Measurements from ENCODE around the gene ZNF267.
"Not testable (repeated sequence)": the region's sequence is repeated elsewhere in the genome, so short reads cannot be mapped to it uniquely, and the experiment has no call there.

Gene ZNF267

DNA sequence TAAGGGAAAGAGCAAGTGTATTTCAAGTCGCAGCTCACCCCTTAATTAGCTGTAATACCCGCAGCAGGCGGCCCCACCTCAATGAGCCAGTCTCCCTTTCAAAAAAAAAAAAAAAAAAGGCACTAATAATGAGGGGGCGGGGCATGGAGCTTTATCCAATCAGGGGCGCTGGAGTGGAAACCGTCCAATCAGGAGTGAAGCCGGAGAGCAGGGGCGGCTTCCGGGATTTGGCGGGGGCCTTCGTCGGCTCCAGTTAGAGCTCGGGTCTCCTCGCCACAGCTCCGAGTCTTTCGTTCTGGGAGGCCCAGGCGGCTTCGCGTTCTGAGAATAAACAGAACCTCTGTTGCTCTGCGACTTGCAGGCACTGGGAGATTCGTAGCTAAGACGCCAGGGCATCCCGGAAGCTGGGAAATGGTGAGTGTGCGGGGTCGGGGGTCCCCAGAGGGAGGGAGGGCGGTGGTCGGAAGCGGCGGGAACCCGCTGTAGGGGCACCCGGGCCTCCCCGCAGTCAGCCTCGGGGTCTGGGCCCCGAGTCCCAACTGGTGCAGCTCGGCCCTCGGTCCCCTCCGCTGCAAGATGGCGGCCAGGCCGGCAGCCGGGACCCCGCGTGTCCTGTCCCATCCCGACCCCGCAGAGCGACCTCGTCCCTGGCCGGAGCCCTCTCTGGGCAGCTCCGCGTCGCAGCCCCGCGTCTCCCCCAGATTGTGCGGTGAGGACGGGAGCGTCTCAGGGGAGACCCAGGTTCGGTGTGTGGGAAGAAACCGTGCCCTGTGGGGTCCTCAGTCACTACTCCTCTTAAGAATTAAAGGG lies at the start of gene ZNF267:
Gene ZNF267 (plus strand): TSS at position 252 of the 810 bp plus-strand sequence. CDS start 160 bp downstream, at position 412.
- DNase-seq (peak; percentile 91), ATAC-seq (peak; percentile 42)

DNA sequence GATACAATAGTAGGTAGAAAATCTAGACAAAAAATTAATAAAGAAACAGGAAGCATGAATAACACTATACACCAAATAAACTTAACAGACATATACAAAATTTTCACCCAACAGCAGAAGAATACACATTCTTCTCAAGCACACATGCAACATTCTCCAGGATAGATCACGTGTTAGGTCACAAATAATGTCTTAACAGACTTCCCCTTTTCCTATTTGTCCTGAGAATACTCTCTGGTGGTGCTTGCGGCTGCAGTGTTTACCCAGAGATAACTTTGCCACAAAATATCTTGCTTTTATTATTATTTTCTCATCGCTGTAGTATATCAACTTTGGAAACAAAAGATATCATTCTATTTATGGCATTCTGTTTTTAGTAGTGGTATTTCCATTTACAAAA lies 40.6 kb upstream of the ZNF267 start:
- DNase-seq (no peak), ATAC-seq (no peak)

DNA sequence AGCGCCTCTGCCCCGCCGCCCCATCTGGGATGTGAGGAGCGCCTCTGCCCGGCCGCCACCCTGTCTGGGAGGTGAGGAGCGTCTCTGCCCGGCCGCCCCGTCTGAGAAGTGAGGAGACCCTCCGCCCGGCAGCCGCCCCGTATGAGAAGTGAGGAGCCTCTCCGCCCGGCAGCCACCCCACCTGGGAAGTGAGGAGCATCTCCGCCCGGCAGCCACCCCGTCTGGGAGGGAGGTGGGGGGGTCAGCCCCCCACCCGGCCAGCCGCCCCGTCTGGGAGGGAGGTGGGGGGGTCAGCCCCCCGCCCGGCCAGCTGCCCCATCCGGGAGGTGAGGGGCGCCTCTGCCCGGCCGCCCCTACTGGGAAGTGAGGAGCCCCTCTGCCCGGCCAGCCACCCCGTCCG lies 37.2 kb upstream of the ZNF267 start:
- not testable (repeated sequence) for DNase-seq, ATAC-seq

DNA sequence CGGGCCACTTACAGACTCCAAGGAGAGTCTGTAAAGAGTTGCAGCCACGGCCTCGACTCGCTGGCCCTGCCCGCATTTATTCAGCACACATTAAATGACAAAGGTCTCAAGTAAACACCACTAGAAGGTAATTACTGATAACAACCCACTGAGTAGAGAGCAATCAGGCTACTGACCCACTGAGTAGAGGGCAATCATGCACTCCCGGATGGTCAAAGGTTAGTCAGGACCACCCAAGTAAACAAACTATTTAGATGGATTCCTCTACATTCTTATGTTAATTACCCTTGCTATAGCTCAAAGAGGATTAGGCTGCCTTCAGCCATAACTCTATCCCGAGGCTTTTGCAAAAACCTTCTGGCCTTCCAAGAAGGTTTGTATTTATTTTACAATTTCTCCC lies 30.7 kb upstream of the ZNF267 start:
- DNase-seq, result no peak

DNA sequence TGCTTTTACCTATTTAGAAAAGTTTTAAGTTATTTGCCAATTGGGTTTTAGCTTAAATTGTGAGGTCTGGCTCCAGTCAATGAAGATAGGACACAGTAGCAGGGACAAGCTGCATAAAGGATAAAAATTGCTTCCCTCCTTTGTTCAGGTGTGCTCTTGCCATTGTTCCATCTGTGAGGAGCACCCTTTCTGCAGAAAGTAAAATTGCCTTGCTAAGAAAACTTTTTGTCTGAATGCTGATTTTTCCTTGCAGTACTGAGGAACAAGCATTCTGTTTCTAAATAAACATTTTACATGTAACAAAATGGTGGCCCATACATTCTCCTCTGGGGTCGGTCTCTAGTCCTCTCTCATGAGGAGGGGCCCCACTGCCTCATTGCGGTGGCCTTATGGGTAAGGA lies 25.0 kb upstream of the ZNF267 start:
- not testable (repeated sequence) for ATAC-seq

More for the DNA sequence above, 30.7 kb upstream of the ZNF267 start:
- no peak for ATAC-seq

GRCh38 chr16:31853291-31853690 lies 20.3 kb upstream of the ZNF267 start:
- ATAC-seq (no peak), DNase-seq (no peak)

More for the DNA sequence above, 25.0 kb upstream of the ZNF267 start:
- DNase-seq, result not testable (repeated sequence)

DNA sequence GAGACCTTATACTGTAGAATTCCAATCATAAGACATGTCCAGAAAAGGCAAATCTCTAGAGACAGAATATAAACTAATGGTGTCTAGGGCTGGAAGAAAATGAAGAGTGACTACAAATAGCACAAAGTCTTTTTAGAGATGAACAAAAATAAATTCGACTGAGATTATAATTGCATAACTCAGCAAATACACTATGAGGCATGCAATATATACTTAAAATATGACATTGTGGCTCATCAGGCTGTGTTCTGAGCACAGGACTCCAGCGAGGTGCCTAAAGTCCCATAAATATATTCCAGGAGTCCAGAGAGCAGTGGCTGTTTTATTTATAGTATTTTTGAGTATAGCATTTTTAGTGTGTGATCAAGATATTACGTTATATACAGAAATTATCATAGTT lies 13.1 kb upstream of the ZNF267 start:
- no peak for ATAC-seq
- no peak for DNase-seq

- ATAC-seq, result no peak
- DNase-seq, result no peak
Observed at GRCh38 chr16:31861455-31861854, 12.2 kb upstream of the ZNF267 start.

- no peak for ATAC-seq
- DNase-seq, result no peak
Observed at GRCh38 chr16:31862761-31863160, 10.8 kb upstream of the ZNF267 start.

- ATAC-seq (no peak), DNase-seq (no peak)
Observed at GRCh38 chr16:31868164-31868563, 5.4 kb upstream of the ZNF267 start.

DNA sequence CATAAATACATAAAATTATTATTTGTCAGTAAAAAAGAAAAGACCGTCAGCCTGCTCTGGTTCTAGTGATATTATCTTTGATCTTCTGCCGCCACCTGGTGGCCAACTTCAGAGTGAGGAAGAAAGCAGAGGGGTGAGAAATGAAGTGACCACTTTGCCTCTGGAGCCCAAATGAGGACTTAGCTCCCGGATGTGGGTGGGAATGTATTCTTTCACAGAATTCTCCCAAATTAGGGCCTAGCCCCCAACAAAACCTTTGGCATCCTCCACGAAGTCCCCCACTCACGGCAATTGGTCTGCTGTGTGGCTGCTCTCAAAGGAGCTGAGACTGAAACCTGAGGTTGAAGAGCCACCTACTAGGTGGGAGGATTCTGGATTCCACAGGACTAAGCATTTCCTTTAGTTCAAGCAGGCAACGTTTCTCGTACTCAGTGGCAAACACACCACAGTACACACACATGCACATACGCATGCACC lies 4.9 kb upstream of the ZNF267 start:
- DNase-seq (peak; percentile 84), ATAC-seq (peak; percentile 68)

GRCh38 chr16:31869511-31870201 lies 4.0 kb upstream of the ZNF267 start:
- ATAC-seq (peak; percentile 81), DNase-seq (peak; percentile 65)

DNA sequence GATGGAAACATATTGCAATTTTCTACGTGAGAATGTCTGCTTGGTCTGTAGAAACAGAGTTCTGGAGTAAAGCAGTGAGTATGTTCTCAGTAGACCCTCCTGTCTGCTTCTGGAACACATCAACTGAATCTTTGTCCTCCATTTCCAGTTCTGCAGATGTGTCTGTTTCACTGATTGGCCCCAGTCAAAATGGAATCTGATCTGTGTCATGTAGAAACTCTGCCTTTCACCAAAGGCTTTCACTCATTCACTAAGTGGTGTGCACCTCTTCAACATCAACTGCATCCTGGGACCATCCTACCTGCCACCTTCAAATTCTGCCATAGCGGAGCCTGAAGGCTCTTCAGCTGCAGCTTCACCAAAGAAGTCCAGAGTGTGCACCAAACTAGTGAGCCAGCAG lies 2.8 kb upstream of the ZNF267 start:
- no peak for ATAC-seq
- no peak for DNase-seq

DNA sequence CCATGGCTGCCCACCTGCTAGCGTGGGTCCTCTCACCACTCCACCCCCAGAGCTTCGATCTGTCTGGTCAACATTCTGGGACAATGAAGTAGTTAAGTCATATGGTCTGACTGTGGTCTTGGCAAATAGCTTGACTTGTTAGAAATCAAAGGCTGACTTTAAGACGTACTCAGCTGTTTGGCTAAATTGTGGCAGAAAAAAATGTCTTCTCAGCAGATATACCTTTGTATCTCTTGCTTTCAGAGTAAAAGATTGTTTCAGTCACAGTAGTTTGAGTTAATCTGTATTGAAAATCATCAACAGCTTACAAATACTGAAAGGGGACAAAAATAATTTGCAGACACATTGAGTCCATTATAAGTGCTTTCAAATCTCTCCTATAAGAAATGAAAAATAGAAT lies 2.1 kb upstream of the ZNF267 start:
- ATAC-seq (no peak), DNase-seq (no peak)

- ATAC-seq, result no peak
- DNase-seq, result no peak
Observed at GRCh38 chr16:31872201-31872600, 1.4 kb upstream of the ZNF267 start.

DNA sequence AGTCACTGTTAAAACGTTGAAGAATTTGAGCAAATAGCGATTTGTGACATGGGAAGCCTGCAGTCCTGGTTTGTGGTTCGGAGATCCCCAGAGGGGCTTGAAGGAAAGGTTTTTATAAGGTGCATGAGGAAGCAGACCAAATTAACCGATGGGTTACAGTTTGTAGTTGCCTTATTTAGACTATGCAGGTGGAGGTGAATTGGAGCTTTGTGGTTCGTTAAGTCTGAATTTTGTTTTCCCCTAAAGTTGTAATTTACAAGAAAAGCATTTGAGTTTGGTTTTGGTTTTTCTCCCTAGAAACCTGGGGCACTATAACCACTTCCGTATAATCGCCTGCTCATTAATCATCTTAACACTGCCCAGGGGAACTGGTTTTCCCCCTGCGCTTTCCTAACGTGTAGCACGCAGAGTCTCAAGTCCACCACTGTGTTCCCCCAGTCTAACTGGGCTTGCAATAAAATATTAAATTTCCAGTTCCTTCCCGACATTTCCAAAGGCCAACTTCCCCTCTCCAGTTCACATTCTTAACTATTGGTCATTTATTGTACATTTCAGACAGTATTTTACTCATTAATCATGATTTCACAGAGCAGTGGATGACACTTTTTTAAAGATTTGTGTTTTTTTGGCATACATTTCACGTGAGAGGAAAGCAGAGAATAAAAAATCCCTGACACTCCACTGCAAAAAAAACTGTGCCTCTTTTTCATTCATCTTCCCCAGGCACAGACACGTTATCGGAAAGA lies 932 bp downstream of the ZNF267 start:
- DNase-seq, result peak; percentile 59

GRCh38 chr16:31875112-31875803 lies 1.7 kb downstream of the ZNF267 start:
- no peak for ATAC-seq
- DNase-seq, result no peak

More for the DNA sequence above, 932 bp downstream of the ZNF267 start:
- peak; percentile 47 for ATAC-seq

GRCh38 chr16:31875928-31876547 lies 2.4 kb downstream of the ZNF267 start:
- ATAC-seq, result no peak

DNA sequence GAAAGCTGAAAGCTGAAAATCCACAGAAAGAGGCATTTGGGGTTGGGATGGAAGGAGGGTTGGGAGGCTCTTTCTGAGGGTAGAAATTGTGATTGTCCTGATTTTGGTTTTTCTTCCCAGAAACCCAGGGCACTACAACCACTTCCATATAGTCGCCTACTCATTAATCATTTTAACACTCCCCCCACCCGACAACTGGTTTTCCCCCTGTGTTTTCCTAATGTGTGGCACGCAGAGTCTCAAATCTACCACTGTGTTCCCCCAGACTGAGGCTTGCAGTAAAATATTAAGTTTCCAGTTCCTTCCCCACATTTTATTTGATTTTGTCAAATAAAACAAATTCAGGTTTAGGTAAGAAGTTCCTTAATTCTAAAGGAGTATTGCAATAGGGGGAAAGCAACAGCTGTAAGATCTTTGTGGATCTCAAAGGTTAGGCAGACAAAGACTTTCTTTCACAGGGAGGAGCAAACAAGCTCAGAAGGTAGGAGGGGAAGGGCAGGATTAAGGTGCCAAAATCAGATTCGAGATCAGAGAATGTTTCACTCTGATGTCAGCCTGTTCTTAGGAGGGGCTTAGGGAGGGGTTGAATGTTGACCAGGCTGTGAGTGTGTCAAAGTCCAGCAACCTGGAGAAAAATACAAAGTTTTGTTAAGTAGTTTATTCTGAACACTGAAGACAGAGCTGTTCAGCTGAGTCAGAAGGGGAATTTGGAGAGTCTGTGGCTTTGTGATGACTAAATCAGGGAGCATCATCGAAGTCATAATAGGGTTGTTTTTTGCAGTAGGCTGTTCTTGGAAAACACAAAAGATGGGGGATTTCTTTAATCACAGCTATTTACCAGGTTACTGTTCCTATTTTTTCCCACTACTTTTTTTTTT lies 3.6 kb downstream of the ZNF267 start:
- DNase-seq, result peak; percentile 49
- ATAC-seq, result peak; percentile 77

More at GRCh38 chr16:31875928-31876547, 2.4 kb downstream of the ZNF267 start:
- DNase-seq, result no peak

All from stimulated activated naive CD8-positive, alpha-beta T cell treated with anti-CD3 and anti-CD28 coated beads, Interleukin-15, Interleukin-2, amounts not matched to agents 100 U/mL and 50 U/mL, for 24 hours (primary cell).